ENCODE measurements around the gene FHOD3.

Gene FHOD3

GRCh38 chr18:36476433-36476832 lies 178.9 kb downstream of the FHOD3 start:
- no peak for TF ChIP-seq CTCF (IDR thresholded peaks at IDR 0.05; ENCODE audit: extremely low read depth, insufficient read depth, missing control alignments)
- in situ Hi-C loops (cut with MboI; ENCODE audit: low pct_unique_long_range_greater_than_20kb, low sequenced_read_pairs, unreplicated experiment), result no loop called here
- DNase-seq (ENCODE audit: low spot score), result no peak

- in situ Hi-C loops (cut with MboI; ENCODE audit: low pct_unique_long_range_greater_than_20kb, low sequenced_read_pairs, unreplicated experiment), result no loop called here
- DNase-seq (ENCODE audit: low spot score), result no peak
- TF ChIP-seq CTCF (IDR thresholded peaks at IDR 0.05; ENCODE audit: extremely low read depth, insufficient read depth, missing control alignments), result no peak
Measured at GRCh38 chr18:36477776-36478175, 180.3 kb downstream of the FHOD3 start.

GRCh38 chr18:36481201-36481657 lies 183.7 kb downstream of the FHOD3 start:
- in situ Hi-C loops (cut with MboI; ENCODE audit: low pct_unique_long_range_greater_than_20kb, low sequenced_read_pairs, unreplicated experiment), result no loop called here
- TF ChIP-seq CTCF (IDR thresholded peaks at IDR 0.05; ENCODE audit: extremely low read depth, insufficient read depth, missing control alignments), result no peak
- DNase-seq (ENCODE audit: low spot score), result no peak

GRCh38 chr18:36481935-36482334 lies 184.4 kb downstream of the FHOD3 start:
- in situ Hi-C loops (cut with MboI; ENCODE audit: low pct_unique_long_range_greater_than_20kb, low sequenced_read_pairs, unreplicated experiment), result no loop called here
- no peak for DNase-seq (ENCODE audit: low spot score)
- no peak for TF ChIP-seq CTCF (IDR thresholded peaks at IDR 0.05; ENCODE audit: extremely low read depth, insufficient read depth, missing control alignments)

- no peak for TF ChIP-seq CTCF (IDR thresholded peaks at IDR 0.05; ENCODE audit: extremely low read depth, insufficient read depth, missing control alignments)
- in situ Hi-C loops (cut with MboI; ENCODE audit: low pct_unique_long_range_greater_than_20kb, low sequenced_read_pairs, unreplicated experiment), result no loop called here
- no peak for DNase-seq (ENCODE audit: low spot score)
Measured at GRCh38 chr18:36484591-36484990, 187.1 kb downstream of the FHOD3 start.

- TF ChIP-seq CTCF (IDR thresholded peaks at IDR 0.05; ENCODE audit: extremely low read depth, insufficient read depth, missing control alignments), result no peak
- no peak for DNase-seq (ENCODE audit: low spot score)
- in situ Hi-C loops (cut with MboI; ENCODE audit: low pct_unique_long_range_greater_than_20kb, low sequenced_read_pairs, unreplicated experiment), result no loop called here
Measured at GRCh38 chr18:36485772-36486171, 188.3 kb downstream of the FHOD3 start.

- no peak for DNase-seq (ENCODE audit: low spot score)
- in situ Hi-C loops (cut with MboI; ENCODE audit: low pct_unique_long_range_greater_than_20kb, low sequenced_read_pairs, unreplicated experiment), result no loop called here
- TF ChIP-seq CTCF (IDR thresholded peaks at IDR 0.05; ENCODE audit: extremely low read depth, insufficient read depth, missing control alignments), result no peak
Measured at GRCh38 chr18:36488131-36488530, 190.6 kb downstream of the FHOD3 start.
